Stimulated activated CD8-positive, alpha-beta memory T cell treated with anti-CD3 and anti-CD28 coated beads, Interleukin-4, amount 100 ng/mL, for 4 hours (primary cell): ENCODE results near the gene PCED1B.
"Not testable (repeated sequence)": the region's sequence is repeated elsewhere in the genome, so short reads cannot be mapped to it uniquely, and the experiment has no call there.

Experiments
- DNase-seq, 2 donors: peaks; one replicate each; pipeline ENCODE4 v3.0.0-alpha.2; 2020; ENCODE audit warnings: low read depth in 2 of 2, low spot score in 1 of 2

Gene PCED1B

DNA sequence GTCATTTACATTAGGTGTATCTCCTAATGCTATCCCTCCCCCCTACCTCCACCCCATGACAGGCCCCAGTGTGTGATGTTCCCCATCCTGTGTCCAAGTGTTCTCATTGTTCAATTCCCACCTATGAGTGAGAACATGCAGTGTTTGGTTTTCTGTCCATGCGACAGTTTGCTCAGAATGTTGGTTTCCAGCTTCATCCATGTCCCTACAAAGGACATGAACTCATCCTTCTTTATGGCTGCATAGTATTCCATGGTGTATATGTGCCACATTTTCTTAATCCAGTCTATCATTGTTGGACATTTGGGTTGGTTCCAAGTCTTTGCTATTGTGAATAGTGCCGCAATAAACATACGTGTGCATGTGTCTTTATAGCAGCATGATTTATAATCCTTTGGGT lies 37.9 kb downstream of the PCED1B start:
- not testable (repeated sequence) for DNase-seq

GRCh38 chr12:47120736-47121135 lies 41.3 kb downstream of the PCED1B start:
- no peak for DNase-seq

DNA sequence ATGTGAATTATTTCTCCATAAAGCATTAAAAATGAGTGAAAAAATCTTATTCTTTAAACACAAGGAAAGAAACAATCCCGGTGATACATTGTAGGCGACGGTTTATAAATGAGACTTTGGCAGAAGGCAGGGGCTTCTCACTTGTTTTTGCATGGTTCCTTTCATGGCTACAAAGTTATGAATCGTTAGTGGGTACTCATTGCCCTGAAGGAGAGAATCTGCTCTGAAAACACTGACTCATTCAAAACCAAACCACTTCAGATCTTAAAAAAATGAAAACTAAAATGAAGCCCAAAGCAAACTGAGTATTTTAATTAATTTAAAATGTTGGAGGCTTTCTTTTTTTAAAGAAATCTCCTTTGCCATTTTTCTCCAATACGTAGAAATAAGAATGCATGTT lies 41.7 kb downstream of the PCED1B start:
- no peak for DNase-seq

DNA sequence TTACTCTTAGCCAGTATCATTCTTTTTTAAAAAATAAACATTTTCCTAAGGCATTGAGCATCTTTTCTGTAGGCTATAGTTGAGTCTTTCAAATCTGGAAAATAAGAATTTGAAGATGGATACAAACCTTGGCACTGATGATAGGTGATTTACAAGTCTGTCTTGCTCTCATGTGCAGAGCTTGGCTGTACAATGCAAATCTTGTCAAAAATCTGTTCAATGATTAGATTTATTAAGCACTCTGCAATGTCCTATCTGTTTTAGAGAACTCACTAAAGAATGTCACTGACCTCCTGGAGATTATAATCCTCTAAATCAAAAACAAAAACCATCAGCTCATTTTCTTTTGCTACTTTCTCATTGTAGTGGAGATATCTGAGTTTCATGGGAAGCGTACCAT lies 43.2 kb downstream of the PCED1B start:
- no peak for DNase-seq

- no peak for DNase-seq
These were observed 44.3 kb downstream of the PCED1B start for GRCh38 chr12:47123730-47124129.

- no peak for DNase-seq
These were observed 45.0 kb downstream of the PCED1B start for GRCh38 chr12:47124451-47124850.

GRCh38 chr12:47126246-47126645 lies 46.8 kb downstream of the PCED1B start:
- no peak for DNase-seq

GRCh38 chr12:47131011-47131410 lies 51.6 kb downstream of the PCED1B start:
- no peak for DNase-seq

DNA sequence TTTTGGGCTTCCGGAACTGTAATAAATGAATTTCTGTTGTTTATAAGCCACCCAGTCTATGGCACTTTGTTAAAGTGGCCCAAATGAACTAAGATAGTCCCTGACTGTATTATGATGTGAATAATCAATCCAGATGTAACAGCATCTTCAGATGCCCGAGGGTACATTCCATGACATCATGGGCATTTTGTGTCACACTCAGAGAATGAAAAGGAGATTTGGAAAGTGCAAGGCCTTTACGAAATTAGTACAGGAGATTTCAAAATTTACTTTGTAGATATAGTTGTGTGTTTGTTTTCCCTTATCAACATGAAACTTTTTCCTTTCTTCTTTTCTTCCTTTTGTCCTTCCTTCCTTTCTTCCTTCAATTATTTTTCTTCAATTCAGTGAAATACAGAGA lies 54.6 kb downstream of the PCED1B start:
- no peak for DNase-seq

GRCh38 chr12:47135578-47135977 lies 56.2 kb downstream of the PCED1B start:
- DNase-seq, result no peak

DNA sequence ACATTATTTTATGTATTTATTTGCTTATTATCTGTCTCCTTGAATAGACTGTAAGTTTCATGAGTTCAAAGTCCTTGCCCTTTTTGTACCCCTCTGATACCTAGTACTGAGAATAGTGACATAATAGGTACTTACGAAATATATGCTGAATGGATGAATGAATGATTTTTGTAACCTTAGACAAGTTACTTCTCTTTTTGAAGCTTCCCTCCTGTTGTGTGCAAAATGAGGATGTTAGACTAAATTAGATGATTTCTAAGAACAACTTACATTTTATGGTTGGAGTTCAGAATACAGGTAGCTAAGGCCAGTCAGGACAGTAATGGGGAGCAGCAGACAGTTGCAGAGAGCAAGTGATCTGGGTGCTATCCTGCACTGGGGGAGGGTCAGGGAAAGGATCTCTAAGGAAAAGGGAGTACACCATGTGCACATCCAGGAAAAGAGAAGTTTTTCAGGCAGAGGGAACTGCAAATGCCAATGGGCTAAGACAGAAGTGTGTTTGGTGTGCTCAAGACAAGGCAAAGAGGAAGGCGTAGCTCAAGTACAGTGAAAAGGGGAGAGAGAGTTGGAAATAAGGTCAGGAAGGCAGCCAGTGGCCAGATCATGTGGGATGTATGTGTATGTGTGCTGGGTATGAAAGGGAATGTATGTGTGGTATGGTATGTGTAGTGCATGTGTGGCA lies 59.7 kb downstream of the PCED1B start:
- no peak for DNase-seq

DNA sequence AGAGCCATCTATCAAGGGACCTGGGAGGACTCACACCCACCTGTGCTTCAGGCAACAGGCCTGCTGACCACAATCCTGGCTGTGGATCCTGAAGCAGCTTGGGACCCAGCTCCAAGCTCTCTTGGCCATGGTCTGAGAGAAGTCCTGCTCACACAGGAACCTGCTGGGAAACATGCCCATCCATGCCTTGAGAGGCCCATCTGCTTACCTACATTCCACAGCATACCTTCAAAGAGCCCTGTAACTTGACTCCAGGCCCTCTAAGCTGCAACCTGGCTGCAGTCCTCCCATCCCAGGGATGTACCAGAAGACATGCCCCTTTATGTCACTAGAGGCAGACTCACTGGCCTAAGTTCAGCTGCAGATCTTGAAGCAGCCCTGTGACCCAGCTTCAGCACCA lies 62.0 kb downstream of the PCED1B start:
- DNase-seq, result no peak

- DNase-seq, result no peak
These were observed 65.3 kb downstream of the PCED1B start for GRCh38 chr12:47144769-47145168.

- no peak for DNase-seq
These were observed 65.8 kb downstream of the PCED1B start for GRCh38 chr12:47145188-47145587.

- no peak for DNase-seq
These were observed 68.3 kb downstream of the PCED1B start for GRCh38 chr12:47147739-47148138.

GRCh38 chr12:47149146-47149545 lies 69.7 kb downstream of the PCED1B start:
- DNase-seq, result no peak

DNA sequence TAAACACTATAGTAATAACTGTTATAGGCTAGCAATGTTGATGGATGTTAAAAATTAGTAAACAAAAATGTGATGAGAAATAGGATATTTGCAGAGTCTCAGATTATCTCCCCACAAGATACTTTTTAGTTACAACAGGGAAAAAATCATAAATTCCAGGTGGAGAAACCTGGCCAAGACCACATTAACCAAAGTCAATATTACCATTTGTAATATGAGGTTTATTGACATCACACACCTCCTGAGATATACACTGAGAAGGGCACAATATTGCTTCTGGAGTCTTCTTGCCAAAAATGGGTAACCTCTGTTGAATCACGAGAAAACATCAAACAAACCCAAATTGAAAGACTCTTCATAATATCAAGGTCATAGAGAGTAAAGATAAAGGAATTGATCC lies 72.7 kb downstream of the PCED1B start:
- no peak for DNase-seq

- DNase-seq, result no peak
These were observed 76.2 kb downstream of the PCED1B start for GRCh38 chr12:47155457-47156166.

GRCh38 chr12:47156167-47156736 lies 76.8 kb downstream of the PCED1B start:
- no peak for DNase-seq

- DNase-seq, result no peak
These were observed 79.4 kb downstream of the PCED1B start for GRCh38 chr12:47158792-47159191.

DNA sequence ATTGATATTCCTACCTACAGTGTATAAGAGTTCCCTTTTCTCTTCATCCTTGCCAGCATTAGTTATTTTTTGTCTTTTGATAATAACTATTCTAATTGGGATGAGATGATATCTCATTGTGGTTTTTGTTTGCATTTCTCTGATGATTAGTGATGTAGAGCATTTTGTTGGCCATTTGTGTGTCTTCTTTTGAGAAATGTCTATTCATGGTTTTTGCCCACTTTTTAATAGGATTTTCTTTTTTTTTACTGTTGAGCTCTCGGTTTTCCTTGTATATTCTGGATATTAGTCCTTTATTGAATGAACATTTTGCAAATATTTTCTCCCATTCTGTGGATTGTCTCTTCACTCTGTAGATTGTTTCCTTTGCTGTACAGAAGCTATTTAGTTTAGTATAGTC lies 79.9 kb downstream of the PCED1B start:
- DNase-seq, result no peak
